GM03348 (cell line): ENCODE measurements around the gene SPTBN1.
A peak's percentile ranks its signal among the peaks of the same experiment; 100 is the strongest.
"Not testable (repeated sequence)": the region's sequence is repeated elsewhere in the genome, so short reads cannot be mapped to it uniquely, and the experiment has no call there.

ENCODE experiments used
- DNase-seq: peaks from one replicate; pipeline ENCODE4 v3.0.0; 2012; ENCODE audit warnings: low spot score

The SPTBN1 gene

DNA sequence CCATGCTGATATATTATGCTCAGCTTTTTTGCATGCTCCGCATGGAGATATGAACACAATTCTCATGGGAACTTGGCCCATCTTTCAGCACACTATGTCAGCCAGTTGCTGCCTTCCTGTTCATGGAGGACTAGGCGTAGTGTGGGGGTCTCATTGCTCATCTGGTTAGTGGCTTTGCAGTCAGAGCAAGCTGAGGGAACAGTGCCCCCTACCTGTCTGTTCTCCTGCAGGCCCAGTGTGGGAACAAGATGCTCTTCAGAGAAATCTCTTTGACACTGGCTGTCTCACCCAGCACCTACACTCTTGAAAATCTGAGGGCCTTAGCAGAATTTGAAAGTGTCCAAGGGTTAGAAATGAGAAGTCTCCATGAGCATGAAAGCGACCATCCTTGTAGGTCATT lies 47.1 kb downstream of the SPTBN1 start:
- no peak for DNase-seq

DNA sequence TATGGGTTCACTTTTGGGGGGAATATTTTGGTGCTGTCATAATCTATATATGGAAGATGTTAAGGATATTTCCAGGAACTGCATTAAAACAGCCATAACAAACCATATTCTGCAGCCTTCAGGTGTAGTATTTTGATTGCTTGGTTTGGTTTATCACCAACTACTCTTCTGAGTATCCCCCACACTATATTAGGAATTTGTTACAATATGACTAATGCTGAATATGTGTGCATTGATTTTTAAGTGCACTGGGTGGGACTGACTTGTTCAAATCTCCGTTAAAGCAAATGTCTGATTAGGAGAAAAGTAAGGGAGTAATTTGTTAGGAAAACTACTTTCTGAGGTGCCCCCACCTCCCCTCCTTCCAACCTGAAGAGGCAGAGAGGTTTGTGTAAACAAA lies 47.7 kb downstream of the SPTBN1 start:
- DNase-seq: no peak

DNA sequence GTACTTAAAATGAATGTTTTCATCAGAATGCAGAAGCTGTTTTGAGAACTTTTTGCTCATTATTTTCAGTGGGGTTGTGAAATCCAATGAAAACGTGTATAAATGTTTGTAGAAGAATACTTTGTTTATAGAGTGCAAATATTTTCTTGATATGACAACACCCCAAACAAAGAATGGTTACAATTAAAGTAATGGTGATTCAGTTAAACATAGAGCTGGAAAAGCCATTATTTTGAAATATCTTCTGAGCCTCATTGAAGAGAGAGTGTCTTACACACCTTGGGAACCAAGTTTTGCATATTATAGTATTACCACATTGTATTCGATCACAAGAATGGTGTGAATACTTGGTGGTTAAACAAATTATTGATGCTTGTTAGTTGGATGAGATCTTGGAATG lies 48.7 kb downstream of the SPTBN1 start:
- DNase-seq: peak; percentile 21

DNA sequence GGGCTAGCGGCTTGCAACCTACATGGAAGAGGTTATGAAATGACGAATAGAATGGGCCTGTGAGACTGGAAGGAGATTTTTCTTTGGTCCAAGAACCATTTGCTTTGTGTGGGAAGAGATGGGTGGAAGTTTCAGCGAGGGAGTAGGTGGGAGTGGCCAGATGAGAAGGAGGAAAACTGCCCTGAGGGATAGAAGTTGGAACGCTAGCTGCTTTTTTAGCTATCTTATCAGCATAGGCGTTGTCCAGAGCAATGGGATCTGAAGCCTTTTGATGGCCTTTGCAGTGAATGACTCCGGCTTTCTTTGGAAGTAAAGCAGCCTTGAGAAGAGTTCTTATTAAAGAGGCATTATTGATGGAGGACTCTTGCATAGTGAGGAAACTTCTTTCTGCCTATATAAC lies 52.4 kb downstream of the SPTBN1 start:
- DNase-seq: no peak

DNA sequence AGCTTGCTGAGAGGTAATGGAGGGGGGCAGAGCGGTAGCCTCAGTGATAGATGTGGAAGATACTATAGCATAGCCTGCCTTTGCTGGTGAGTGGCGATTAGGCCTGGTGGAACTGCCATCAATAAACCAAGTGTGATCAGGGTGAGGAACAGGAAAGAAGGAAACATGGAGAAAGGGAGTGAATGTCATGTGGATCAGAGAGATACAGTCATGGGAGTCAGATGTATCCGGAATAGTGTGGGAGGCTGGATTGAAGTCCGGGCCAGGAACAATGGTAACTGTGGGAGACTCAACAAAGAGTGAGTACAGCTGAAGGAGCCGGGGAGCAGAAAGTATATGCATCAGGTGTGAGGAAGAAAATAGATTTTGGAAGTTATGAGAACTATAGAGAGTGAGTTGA lies 52.9 kb downstream of the SPTBN1 start:
- DNase-seq: not testable (repeated sequence)

DNA sequence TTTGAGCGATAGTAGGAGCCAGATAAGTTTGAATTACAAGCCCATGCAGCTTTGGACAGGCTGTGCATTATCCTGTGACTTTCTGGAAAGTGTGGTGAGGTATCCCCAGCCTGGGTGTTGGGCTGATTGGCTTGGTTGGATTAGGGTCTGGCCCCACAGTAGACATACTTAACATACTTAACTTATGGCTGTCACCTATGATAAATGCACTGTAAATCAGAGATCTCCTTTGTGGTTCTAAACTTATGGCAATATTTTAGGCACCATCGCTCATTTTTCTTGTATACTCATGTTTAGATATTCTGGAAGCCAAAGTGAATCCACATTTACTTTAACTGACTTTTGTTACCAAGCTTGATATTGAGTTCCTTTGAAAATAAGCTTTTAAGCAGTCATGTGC lies 54.8 kb downstream of the SPTBN1 start:
- DNase-seq: no peak

DNA sequence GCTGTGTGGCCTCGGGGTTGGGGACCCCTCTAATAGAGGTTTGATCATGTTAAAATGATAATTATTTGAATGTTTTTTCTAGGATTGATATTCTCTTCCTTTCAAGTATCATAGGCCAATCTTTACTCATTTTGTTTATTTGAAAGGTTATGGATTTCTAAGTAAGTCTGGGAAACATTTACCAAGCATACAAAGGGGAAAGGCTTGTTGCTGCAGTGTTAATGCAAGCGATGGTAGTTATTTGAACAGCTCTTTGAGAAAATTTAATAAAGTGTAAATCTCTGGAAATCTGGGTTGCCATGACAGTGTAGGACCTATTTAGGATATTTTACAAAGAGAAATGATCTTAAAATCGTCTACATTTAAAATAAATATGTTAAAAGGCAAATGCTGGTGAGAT lies 56.1 kb downstream of the SPTBN1 start:
- DNase-seq: no peak

DNA sequence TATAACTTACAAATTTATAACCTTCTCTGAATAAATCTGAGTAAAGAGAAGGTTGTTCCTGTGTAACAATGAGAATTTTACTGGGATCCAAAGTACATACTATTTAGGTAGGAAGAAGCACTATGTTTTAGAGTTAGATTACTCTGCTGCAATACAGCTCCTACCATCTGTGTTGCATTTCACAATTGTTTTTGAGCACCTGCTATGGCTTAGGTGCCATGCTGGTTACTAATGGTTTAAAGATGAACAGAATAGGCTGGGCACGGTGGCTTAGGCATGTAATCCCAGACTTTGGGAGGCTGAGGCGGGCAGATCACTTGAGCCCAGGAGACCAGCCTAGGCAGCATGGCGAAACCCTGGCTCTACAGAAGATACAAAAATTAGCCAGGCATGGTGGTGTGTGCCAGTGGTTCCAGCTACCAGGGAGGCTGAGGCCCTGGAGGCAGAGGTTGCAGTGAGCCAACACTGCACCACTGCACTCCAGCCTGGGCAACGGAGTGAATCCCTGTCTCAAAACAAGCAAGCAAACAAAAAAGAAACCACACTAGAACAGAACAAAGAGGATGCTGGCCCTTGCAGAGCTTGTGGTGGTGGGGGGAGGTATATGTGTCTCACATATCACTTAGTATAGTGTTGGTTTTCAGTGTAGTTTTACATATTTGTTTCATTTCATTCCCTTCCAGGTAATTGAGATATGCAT lies 56.7 kb downstream of the SPTBN1 start:
- no peak for DNase-seq

DNA sequence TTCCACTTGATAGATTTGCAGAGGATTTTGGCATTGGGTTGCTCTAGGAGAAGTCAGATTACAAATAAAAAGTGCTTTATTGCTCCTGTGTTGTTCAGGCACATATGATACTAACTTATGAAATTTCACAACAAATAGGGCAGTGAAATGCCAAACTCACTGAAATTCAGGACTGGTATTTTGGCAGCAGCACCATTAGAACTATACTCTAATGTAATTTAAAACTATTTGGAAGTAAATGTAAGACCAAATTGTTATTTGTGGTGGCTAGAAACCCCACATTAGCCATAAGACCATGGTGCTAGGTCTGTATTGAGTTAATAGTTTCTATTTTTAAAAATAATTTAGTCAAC lies 57.2 kb downstream of the SPTBN1 start:
- no peak for DNase-seq

DNA sequence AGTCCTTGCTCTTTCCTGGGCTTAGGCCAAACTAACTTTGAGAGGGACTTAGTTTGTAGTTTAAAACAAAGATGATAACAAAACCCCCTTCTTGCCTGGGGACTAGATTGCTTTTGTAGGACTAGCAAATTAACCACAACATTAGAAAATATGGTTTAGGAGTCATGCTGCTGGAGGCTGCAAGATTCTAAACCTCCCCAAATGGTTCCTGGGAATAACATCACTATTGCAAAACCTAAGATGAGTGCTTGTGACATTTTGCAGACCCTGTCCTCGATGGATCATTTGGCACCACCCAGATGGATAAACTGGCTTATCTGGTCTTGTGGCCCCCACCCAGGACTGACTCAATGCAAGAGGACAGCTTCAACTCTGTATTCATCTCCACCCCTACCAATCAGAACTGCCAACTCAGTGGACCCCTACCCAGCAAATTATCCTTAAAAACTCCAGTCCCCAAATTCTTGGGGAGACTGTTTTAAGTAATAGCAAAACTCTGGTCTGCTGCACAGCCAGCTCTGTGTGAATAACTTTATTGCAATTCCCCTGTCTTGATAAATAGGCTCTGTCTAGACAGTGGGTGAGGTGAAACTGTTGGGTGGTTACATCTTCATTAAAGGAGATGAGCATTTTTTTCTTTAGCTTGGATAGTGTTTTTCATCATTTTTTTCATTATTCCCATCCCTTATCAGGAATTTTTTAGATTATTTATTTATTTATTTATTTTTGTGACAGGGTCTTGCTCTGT lies 58.9 kb downstream of the SPTBN1 start:
- DNase-seq: no peak

DNA sequence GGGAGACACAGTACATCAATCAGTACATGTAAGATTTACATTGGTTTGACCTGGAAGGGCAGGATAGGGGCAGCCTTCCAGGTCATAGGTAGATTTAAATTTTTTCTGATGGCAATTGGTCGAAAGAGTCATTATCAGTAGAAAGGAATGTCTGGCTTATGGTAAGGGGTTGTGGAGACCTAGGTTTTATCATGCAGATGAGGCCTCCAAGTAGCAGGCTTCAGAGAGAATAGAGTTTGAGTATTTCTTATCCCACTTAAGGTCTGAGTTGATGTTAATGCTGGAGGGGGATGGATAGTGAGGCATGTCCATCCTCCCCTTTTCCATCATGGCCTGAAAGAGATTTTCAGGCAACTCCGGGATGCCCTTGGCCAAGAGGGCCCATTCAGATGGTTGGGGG lies 60.7 kb downstream of the SPTBN1 start:
- no peak for DNase-seq

DNA sequence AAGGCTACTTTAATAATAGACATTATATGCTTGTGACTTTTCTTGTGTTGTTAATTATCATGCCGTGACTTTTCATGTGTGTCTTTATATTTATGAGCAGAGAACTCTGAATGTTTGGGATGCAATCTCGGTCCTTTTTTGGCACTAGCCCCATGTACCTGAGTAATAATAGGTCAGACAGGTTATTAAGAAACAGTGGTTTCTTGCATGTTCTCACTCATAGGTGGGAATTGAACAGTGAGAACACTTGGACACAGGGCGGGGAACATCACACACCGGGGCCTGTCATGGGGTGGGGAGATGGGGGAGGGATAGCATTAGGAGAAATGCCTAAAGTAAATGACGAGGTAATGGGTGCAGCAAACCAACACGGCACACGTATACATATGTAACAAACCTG lies 61.9 kb downstream of the SPTBN1 start:
- not testable (repeated sequence) for DNase-seq

DNA sequence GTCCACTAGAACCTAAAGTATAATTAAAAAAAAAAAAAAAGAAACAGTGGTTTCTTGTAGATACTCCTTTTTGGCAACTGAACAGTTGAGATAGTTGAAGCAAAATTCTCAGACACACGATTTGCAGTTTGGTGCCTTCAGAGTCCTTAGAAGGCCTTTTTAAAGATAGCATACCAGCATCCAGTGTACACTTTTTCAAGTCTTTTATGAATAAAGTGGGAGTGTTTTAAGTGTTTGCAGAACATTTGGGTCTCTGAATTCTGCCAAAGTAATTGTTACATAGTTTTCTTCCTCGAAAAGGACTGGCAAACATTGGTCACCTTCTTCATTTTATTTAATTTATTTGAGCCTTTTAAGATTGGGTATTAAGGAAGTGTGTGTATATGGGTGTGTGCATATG lies 62.3 kb downstream of the SPTBN1 start:
- no peak for DNase-seq

DNA sequence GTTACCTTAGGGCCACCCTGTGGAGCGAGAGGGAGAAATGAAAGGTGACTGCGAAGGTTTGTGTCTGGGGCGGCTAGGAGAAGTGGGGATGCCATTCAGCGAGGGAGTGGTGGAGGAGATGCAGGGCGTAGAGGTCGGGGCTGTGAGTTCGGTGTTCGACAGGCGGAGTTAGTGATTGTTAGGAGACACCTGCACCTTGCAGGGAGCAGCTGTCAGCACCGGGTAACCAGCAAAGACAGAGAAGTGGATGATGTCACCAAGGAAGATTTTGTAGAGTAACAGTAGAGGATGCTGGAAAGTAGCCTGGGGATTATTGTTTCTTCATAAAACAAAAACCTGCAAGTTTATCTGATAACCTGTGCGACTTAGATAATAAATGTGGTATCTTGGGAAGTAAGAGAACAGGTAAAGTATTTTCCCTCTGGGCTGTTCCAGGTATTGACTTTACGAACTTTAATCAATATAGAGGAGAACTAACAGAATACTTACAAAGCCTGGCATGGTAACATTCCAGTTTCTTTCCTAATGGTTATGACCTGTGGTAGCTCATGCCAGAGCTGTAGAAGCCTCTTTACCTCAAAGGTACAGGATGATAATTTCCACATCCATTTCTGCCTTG lies 63.8 kb downstream of the SPTBN1 start:
- DNase-seq: no peak

DNA sequence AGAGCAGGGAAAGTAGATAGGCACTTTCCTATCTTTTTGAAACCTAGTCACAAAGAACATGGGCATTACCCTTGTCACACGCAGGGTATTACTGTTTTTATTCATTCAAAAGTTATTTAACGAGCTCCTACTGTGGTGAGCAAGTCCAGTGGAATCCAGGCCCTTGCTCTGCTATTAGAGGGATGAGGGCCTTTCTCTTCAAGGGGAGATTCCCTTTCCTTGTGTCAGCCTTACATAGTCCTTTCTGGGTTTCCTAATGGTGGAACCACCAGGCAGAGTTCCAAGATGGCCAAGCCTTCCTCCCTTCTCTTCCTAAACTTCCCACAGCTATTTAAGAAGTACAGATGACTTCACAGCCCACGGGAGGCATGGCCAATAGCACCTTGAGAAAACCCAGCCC lies 64.6 kb downstream of the SPTBN1 start:
- peak; percentile 85 for DNase-seq

DNA sequence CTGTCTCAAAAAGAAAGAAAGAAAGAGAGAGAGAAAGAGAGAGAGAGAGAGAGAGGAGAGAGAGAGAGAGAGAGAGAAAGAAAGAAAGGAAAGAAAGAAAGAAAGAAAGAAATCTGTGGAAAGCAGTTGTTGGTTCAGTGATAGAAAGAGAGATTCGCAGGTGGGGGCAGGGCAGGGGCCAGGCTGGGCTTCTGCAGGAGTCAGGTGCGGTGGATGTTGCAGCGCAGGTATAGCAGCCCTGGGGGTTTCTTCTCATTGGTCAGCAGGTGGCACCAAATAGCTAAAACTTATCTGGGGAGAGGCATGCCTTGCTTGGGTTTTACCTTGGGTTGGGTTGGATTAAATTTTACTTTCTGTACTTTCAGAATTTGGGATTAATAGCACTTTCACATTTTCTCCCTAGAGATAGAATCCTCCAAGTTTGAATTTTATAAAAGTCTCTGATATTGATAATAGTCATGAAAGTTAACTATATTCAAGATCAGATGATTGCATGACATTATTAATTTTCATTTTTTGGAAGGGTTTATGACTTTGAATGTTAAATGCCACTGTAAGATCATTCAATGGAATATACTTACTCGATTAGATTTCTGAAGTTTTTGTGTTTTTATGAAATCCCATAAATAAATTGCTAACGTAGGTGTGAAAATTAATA lies 66.6 kb downstream of the SPTBN1 start:
- peak; percentile 36 for DNase-seq

DNA sequence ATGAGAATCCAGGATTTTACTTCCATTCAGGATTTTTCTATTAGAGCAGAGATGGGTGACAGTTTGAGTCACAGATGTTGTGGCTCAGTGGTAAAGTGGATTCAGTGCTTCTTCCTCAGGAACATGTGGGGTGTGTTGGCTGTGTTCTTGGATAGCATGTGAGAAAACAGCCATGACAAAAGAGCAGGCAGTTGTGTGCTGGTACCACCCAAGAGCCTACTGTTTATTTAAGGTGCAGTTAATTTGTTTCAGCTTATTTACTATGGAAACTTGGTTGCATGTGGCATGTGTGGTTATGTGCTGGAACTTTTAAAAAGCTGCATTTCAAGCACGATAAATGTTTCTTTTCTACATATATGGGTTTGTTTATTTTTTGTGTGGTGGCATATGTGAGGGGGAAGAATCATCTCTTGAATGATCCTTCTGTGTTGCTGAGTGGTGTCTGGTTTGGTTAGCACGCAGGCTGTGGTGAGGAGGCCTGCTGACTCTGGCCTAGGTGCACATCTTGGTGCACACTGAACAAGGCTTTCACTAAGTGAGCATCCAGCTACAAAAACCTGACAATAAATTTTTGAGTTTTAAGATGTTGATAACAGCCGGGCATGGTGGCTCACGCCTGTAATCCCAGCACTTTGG lies 67.3 kb downstream of the SPTBN1 start:
- no peak for DNase-seq

DNA sequence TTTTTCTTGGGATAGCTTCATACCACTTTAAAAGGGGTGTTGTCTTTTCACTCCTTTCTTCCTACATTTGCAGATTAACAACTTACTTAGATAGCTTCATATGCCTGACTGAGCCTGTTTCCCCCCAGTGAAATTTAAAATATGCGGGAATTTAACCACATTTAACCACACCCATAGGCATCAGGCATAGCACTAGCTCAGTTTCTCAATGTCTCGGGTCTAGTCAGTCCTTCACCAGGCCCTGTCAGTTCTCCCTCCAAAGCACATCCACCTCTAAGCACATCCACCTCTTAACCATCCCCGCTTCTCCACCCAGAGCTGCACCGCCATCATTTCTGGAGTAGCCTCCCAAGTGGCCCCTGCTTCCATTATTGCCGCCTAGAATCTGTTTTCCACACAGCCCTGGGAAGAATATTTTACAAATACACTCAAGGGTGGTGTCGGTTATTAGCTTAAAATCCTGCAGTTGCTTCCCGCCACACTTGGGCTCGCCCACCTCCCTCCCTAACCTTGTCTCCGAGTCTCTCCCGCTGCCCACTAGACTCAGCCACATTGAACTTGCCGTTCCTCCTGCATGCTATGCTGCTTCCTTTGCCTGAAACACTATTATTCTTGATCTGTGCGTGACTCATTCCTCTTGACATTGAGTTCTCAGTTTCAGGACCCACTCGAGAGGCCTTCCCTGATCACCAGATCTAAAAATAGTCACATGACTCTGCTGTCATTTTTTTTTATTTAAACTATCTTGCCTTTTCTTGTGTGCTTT lies 68.3 kb downstream of the SPTBN1 start:
- peak; percentile 74 for DNase-seq

DNA sequence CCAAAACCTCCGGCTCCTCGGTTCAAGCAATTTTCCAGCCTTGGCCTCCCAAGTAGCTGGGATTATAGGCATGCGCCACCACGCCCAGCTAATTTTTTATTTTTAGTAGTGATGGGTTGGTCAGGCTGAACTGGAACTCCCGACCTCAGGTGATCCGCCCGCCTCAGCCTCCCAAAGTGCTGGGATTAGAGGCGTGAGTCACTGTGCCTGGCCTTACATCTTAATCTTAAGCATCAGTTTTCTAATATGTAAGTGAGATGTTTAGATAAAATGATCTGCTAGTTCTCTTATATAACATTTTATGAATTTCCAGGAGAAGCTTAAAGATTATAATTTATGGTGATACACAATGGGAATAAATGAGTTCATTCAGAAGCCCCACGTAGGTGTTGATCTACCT lies 69.2 kb downstream of the SPTBN1 start:
- no peak for DNase-seq

DNA sequence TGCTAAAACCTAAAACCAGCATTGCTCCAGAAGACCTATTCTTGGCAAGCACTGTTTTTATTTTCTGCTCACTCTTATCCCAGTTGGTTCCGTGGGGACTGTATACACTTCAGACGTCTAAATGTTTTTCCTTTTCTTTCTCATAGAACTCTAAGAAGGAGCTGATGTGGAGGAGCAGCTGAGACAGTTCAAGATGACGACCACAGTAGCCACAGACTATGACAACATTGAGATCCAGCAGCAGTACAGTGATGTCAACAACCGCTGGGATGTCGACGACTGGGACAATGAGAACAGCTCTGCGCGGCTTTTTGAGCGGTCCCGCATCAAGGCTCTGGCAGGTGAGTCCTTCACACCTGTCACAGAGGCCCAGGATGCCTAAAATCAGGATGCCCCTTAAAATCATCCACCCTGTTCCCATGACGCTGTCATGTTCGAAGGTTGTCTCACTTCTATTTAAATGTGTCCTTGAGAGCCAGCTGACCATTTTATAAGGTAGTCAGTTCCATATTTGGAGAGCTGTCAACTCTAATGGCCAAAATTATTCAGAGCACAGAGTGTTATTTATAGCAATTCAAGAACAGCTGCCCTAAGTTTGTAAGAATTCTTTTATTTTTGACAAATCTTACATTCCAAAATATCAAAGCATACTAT lies 70.2 kb downstream of the SPTBN1 start:
- no peak for DNase-seq

DNA sequence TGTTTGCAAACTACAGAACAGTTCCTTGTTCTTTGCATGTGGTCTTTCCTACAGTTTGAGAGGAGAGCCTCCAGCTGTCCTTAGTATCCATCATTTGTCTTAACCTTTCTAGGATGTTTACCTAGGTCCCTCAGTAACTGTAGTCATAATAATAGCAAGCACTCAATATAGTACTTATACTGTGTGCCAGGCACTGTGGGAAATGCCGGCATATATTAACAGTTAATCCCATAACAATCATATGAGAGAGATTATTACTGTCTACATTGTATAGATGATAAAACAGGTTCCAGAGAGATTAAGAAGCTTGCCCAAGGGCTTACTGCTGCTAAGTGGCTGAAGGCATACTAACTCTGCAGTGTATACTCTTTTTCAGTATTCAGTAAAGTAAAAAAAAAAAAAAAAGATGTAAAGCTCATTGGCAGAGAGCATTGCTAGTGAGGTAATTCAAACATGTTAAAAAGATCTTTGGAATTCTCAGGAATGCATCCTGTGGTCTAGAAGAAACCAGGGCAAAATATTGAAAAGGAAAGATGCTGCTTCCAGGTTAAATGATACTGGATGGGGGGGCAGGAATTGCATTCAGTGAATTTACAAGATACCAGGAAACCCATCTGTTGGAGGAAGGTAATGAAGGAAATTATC lies 72.3 kb downstream of the SPTBN1 start:
- DNase-seq: peak; percentile 55
